CD4-positive, alpha-beta T cell treated with Interleukin-17A for 4 hours (primary cell): ENCODE results near the gene MYL12A.
A peak's percentile ranks its signal among the peaks of the same experiment; 100 is the strongest.

Source experiments
- DNase-seq: peaks from one replicate; pipeline ENCODE4 v3.0.0-alpha.2; 2020; ENCODE audit warnings: mixed read lengths

MYL12A gene

DNA sequence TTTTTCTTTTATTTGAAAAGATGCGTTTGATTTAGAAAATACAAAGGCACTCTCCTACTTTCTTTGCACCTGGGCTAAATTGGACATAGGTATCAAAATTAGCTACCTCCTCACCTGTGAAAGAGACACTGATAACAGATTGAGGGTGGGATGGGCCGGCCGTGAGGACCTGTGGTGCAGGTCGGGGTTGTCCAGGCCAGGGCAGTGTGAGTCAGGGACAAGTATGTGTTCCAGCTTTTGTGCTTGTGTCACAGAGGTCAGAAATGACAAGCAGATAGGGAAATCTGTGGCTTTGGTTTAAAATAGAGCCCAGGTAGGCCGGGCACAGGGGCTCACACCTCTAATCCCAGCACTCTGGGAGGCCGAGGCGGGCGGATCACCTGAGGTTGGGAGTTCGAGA lies 36.9 kb downstream of the MYL12A start:
- DNase-seq: no peak

DNA sequence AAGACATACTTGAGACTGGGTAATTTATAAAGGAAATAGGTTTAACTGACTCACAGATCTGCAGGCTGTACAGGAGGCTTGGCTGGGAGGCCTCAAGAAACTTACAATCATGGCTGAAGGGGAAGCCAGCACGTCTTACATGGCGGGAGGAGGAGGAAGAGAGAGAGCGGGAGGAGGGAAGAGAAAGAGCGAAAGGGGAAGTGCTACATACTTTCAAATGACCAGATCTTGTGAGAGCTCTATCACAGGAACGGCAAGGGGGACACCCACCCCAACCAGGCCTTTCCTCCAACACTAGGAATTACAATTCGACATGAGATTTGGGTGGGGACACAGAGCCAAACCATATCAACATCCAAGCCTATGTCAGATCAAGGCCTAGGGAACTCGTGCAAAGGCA lies 38.6 kb downstream of the MYL12A start:
- no peak for DNase-seq

GRCh38 chr18:3293196-3293951 lies 45.8 kb downstream of the MYL12A start:
- DNase-seq: no peak

DNA sequence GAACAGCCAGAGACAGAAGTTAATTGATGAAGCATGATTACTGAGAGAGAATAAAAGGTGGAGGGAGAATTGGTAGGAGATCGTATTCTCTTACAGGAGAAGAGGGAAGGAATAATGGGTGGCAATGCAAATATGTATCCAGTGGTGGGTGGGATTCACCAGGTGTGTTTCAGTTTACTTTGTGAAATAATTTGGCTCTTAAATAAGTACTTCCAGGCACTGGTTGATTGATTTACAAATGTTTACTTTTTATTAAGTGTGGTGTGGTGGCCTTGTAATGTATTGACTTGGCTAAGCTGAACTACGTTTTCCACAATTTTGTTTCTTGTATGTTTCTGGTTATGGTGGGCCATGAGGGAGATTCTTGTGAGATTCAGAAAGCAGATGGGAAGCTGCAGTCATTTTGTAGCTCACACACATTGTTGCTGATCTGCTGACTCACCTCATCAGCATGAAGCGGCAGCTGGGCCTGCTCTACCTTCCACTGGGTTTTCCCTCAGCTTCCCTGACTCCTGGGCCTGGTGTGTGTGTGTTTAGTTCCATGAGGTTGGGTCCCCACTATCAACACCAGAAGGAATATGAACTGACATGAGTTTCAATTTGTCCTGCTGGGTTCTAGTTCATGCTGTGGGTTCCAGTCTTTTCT lies 47.0 kb downstream of the MYL12A start:
- no peak for DNase-seq

- peak; percentile 96 for DNase-seq
Measured at GRCh38 chr18:3297025-3297984, 49.7 kb downstream of the MYL12A start.

DNA sequence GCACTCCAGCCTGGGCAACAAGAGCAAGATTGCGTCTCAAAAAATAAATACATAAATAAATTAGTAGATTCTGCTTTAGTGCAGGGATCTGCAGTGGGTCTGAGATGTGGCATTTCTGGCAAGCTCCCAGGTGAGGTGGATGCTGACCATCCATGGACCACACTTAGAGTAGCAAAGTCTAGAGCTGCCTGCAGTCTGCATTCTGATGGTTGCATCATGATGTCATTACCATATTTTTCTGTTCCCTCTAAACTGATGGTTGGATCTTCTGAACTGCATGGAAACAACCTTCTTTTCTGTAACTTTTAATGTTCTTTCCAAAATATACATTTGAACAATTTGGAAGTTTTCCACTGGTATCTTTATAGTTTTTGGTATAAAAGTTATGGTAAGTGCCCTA lies 57.2 kb downstream of the MYL12A start:
- DNase-seq: no peak

GRCh38 chr18:3305354-3305762 lies 57.8 kb downstream of the MYL12A start:
- DNase-seq: peak; percentile 35
